Kidney (tissue), 14 donors: ENCODE results near the gene ODC1. TPM values are rescaled to one million over a fixed set of nuclear protein-coding genes. Genes with fewer than 3 reads are reported as not detected.

ENCODE experiments used
- DNase-seq, 5 donors: peaks; one replicate each; pipeline ENCODE4 v3.0.0-alpha.2; 2013 to 2020
- FAIRE-seq: peaks from 2 replicates; lab custom pipeline; 2012; peaks lifted over from hg19 to GRCh38; lab: Jason Lieb, UNC
- H3K27ac ChIP-seq, 2 donors: one replicate each; pipeline ENCODE4 v1.7.0; 2013; ENCODE audit warnings: low read depth in 2 of 2, low read length in 2 of 2, inconsistent platforms in 1 of 2
- H3K27me3 ChIP-seq: one replicate; pipeline ENCODE4 v1.7.1; 2013; ENCODE audit warnings: low read length, inconsistent platforms; ENCODE audit not compliant: control insufficient read depth, insufficient read depth
- H3K36me3 ChIP-seq, 3 donors: one replicate each; pipeline versions ENCODE4 v1.7.0 to v1.7.1; 2013; ENCODE audit warnings: low read length in 3 of 3, control low read depth in 1 of 3, inconsistent platforms in 1 of 3; ENCODE audit not compliant: insufficient read depth in 3 of 3, control insufficient read depth in 2 of 3
- H3K4me1 ChIP-seq, 3 donors: one replicate each; pipeline versions ENCODE4 v1.7.0 to v1.7.1; 2013; ENCODE audit warnings: low read length in 3 of 3, inconsistent platforms in 1 of 3, low read depth in 1 of 3; ENCODE audit not compliant: control insufficient read depth in 2 of 3, insufficient read depth in 2 of 3
- H3K4me3 ChIP-seq, 3 donors: one replicate each; pipeline versions ENCODE4 v1.7.0 to v1.8.1; 2013; ENCODE audit warnings: low read length in 3 of 3, control low read depth in 1 of 3, inconsistent platforms in 1 of 3
- H3K9ac ChIP-seq, 3 donors: one replicate each; pipeline versions ENCODE4 v1.7.0 to v1.7.1; 2013; ENCODE audit warnings: low read length in 3 of 3, control low read depth in 1 of 3, inconsistent platforms in 1 of 3
- H3K9me3 ChIP-seq, 3 donors: one replicate each; pipeline versions ENCODE4 v1.7.0 to v1.7.1; 2013; ENCODE audit warnings: low read length in 3 of 3, control low read depth in 1 of 3, inconsistent platforms in 1 of 3; ENCODE audit not compliant: control insufficient read depth in 2 of 3, insufficient read depth in 1 of 3
- intact Hi-C: fragments of 100-400 bp; cut with DNase I; formaldehyde crosslinking; loops from one replicate; pipeline ENCODE4 v1.11.1; 2022
- polyA plus RNA-seq: library from polyadenylated mRNA; stranded (reverse); fragments of 350-450 nt; fragmentation: Illumina TruSeq; extraction: RNeasy Lipid Tissue Mini Kit (QIAGEN cat#74804); gene quantifications from one replicate; pipeline ENCODE4 v1.2.3, GENCODE V29; 2014; ENCODE audit warnings: low read depth, low replicate concordance; ENCODE audit not compliant: insufficient read depth
- total RNA-seq: library from RNA; stranded (reverse); fragmentation: NEBNext Ultra II Directional; extraction: Animal tissue kit (Norgen Biotek cat#: 25700); gene quantifications from one replicate; pipeline ENCODE4 v1.2.1, GENCODE V29; 2021
- TF ChIP-seq, protein P1 (sequence below): IDR thresholded peaks from 3 replicates; pipeline ENCODE4 v1.5.1; 2012; ENCODE audit warnings: mild to moderate bottlenecking, moderate library complexity, borderline replicate concordance; ENCODE audit not compliant: insufficient read depth; ENCODE audit errors: extremely low read depth
- donor health status: control.
- donor health status: control.
- donor health status: control.
- donor health status: control.
- donor health status: control.
- donor health status: DM: yes; HTN: yes; CAD: no.
- donor health status: Normal renal cell carcinoma (clear cell type).

Gene ODC1
- total and polyA plus RNA-seq, 2 donors from 2014 or later, result 94.4 to 97.5 TPM

DNA sequence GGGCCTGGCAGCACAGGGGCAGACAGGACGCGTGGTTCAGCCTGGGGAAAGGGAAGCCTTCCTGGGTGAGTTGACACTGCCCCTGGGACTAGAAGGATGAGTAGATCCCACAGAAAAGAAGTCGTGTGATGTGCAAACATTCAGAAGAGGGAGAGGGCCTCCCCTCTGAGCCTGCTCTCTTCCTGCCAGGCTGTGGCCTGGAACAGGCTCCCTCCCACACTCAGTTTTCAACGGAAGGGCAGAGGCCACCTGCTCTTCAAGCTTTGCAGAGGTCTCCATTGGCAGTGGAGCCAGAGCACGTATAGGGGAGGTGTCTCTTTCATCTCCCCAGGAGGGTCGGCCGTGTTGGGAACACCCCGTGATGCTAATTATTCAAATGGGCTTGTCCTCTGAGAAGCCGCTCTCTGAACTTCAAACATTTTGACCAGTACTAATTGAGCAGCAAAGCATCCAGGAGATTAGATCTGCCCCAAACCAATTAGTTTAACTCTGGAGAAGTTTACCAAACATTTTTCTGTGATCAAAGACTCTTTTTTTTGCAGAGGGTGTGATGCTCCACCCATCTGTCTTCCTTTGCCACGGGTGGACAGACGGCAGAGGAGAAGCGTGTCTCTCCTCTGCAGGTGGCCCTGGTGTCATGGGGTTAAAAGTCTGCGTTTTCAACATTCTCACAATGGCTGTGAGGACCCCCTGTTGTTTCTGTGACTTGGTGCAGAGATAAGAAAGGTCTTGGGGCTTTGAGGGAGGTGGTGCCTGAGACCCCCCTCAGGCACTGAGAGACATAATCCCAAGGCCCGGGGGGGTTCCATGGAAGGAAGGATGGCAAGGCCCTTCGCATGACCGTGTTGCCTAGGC, 29.5 kb upstream of the ODC1 start:
- Histone ChIP-seq H3K4me3 (no peak overlapping the region), H3K9me3 (no peaks in the 10 kb centered on the region), H3K4me1 (no peaks in the 10 kb centered on the region), H3K27me3 (no peaks in the 10 kb centered on the region), H3K9ac (no peak overlapping the region), H3K27ac (no peak overlapping the region), H3K36me3 (no peaks in the 10 kb centered on the region)
- TF ChIP-seq, protein P1, sequence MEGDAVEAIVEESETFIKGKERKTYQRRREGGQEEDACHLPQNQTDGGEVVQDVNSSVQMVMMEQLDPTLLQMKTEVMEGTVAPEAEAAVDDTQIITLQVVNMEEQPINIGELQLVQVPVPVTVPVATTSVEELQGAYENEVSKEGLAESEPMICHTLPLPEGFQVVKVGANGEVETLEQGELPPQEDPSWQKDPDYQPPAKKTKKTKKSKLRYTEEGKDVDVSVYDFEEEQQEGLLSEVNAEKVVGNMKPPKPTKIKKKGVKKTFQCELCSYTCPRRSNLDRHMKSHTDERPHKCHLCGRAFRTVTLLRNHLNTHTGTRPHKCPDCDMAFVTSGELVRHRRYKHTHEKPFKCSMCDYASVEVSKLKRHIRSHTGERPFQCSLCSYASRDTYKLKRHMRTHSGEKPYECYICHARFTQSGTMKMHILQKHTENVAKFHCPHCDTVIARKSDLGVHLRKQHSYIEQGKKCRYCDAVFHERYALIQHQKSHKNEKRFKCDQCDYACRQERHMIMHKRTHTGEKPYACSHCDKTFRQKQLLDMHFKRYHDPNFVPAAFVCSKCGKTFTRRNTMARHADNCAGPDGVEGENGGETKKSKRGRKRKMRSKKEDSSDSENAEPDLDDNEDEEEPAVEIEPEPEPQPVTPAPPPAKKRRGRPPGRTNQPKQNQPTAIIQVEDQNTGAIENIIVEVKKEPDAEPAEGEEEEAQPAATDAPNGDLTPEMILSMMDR, result no peak
- DNase-seq, result peak in 4 of 5 donors; percentile 80 to 90 (median 86)
- FAIRE-seq, result no peak
- intact Hi-C loops, result no loop called here

DNA sequence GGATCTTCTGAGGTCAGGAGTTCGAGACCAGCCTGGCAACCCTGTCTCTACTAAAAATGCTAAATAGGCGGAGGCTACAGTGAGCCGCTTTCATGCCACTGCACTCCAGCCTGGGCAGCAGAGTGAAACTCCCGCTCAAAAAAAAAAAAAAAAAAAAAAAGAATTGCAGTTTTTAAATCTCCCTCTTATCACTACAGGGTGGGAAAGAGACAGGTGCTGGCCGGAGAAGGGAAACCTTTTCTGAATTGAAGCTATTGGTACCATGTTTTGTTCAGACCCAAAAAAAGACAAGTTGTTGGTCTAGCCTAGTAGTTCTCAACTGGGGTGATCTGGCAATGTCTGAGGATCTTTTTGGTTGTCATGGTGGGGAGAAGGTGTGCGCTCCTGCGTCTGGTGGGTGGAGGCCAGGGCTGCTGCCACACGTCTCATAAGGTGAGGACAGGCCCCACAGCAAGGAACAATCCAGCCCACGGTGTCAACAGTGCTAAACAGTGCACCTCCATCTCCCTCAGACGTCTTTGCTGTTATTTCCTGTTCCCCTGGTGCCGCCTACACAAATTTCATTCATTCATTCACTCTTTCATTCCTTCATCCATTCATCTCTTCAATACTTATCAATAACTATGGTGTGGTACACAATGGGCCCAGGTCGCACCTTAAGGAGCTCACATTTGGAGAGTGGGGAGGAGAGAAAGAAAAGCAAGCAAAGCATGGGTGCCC, 28.8 kb upstream of the ODC1 start:
- Histone ChIP-seq H3K27me3 (no peaks in the 10 kb centered on the region), H3K9me3 (no peaks in the 10 kb centered on the region), H3K36me3 (no peaks in the 10 kb centered on the region), H3K4me1 (no peaks in the 10 kb centered on the region), H3K4me3 (no peak overlapping the region), H3K27ac (no peak overlapping the region), H3K9ac (no peak overlapping the region)
- DNase-seq, result peak in 2 of 5 donors; percentile 29 to 53
- TF ChIP-seq, protein P1, result no peak
- no peak for FAIRE-seq
- intact Hi-C loops, result no loop called here

DNA sequence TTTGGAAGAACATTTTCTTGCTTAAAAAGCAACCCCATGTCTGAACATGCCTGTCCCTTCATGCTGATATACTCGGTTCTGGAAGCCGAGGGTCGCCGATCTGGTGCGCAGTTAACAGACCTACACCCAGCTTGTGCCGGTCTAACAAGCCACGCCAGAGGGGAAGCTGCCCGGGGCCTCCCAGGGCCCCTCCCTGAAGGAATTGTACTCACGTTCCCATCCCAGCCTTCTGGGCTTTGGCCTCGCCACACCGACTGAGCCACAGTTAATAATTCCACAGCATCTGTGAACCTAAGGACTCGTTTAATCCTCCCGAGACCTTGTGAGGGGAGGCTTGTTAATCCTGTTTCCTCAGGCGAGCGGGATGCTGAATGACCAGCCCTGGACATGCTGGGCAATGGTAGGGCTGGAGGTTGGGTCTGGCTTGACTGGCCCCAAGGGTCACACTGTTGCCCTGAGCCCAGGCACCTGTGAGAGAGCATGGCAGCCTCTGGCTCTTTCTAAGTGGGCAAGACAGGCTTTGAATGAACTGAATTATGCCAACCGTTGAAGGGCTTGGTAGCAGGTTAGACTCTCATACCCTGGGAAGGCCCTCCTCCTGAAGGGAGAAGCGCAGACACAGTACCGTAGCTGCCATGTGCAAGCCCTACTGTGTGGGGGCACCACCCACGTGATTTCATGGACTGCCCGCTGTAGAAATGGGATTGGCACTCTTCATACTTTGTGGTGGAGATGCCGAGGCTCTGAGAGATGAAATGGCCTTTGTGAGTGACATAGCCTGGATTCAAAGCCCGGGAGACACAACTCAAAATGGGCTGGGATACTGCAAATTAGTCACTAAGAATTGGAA, 27.9 kb upstream of the ODC1 start:
- Histone ChIP-seq H3K27me3 (no peaks in the 10 kb centered on the region), H3K9me3 (no peaks in the 10 kb centered on the region), H3K4me1 (no peaks in the 10 kb centered on the region), H3K4me3 (no peak overlapping the region), H3K9ac (no peak overlapping the region), H3K36me3 (no peaks in the 10 kb centered on the region), H3K27ac (no peak overlapping the region)
- TF ChIP-seq, protein P1, result no peak
- intact Hi-C loops, result no loop called here
- FAIRE-seq (no peak), DNase-seq (peak in 3 of 5 donors; percentile 35 to 65 (median 42))
